ENCODE data around the gene NCCRP1.

NCCRP1 gene

DNA sequence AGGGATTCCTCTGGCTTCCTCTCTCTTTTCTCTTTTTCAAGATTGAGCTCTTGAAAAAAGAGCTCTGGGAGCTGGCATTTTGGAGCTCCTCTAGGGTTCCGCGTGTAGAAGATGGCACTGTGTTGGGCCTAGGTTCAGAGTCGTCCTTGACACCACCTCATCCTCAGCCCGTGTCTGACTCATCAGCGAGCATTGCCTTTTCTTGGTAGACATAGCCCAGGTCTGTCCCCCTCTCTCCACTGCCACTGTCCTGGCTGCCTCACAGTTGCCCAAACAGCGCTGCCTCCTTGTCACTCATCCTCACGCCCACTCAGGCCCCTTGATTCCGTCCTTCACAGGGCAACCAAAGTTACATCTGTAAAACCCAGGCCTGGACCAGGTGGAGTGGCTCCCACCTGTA is 46.5 kb upstream of the NCCRP1 start:
- Histone ChIP-seq H3K27ac (ENCODE audit: low read depth, low read length) (no peak overlapping the region), H3K4me2 (ENCODE audit: low read length) (no peak overlapping the region)

DNA sequence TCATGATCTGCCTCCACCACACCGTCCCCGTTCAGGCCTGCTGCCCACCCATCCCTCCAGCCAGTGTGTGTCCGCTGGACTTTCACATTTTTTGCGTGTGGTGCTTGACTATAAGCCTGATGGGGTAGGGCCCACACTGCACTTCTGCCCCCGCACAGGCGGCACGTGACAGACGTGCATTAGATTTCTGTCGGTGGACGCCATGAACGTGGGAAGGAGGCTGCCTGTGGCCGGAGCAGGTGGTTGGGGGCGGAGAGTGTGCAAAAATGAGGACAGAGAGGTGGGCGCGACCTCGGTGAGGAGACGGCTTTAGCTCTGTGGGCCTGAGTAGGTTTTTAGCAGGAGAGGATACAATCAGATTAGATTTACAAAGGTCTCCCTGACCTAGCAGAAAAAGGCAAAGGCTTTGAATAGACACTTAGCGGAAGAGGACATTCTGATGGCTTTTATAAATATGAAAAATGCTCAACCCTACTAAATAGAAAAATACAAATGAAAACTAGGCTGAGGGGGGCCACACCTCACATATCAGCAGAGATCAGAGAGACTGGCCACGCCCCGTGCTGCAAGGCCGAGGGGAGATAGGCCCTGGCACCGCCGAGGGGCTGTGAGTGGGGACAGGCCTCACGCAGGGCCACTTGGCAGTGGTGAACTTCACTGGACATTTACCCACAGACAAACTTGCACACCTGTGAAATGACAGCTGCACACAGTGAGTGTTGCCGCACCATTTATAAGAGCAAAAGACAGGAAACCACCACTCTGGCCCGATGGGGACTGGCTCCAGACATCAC is 45.8 kb upstream of the NCCRP1 start:
- peaks cover 6% of the 10 kb centered on the region; the same call in 1 of the 2 replicates for H3K79me2 ChIP-seq (ENCODE audit: control insufficient read depth, low read length)
- no peaks in the 10 kb centered on the region for H4K20me1 ChIP-seq (ENCODE audit: control insufficient read depth, insufficient read depth, low read depth, low read length)
- no peak overlapping the region for H3K4me3 ChIP-seq (ENCODE audit: low read length)
- TF ChIP-seq, protein P1, sequence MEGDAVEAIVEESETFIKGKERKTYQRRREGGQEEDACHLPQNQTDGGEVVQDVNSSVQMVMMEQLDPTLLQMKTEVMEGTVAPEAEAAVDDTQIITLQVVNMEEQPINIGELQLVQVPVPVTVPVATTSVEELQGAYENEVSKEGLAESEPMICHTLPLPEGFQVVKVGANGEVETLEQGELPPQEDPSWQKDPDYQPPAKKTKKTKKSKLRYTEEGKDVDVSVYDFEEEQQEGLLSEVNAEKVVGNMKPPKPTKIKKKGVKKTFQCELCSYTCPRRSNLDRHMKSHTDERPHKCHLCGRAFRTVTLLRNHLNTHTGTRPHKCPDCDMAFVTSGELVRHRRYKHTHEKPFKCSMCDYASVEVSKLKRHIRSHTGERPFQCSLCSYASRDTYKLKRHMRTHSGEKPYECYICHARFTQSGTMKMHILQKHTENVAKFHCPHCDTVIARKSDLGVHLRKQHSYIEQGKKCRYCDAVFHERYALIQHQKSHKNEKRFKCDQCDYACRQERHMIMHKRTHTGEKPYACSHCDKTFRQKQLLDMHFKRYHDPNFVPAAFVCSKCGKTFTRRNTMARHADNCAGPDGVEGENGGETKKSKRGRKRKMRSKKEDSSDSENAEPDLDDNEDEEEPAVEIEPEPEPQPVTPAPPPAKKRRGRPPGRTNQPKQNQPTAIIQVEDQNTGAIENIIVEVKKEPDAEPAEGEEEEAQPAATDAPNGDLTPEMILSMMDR (IDR thresholded peaks at IDR 0.05; ENCODE audit: low read depth, low read length, poor library complexity, severe bottlenecking) = no peak
- TF ChIP-seq EZH2phosphoT487 (IDR thresholded peaks at IDR 0.05; ENCODE audit: borderline replicate concordance, low read length) = no peak
- no peaks in the 10 kb centered on the region for H3K36me3 ChIP-seq (ENCODE audit: control insufficient read depth, low read length)
- no peaks in the 10 kb centered on the region for H3K9me2 ChIP-seq (replicated peaks; ENCODE audit: control insufficient read depth, low read length)
- no peak overlapping the region for H3K27ac ChIP-seq (ENCODE audit: low read depth, low read length)
- no peak overlapping the region for H3K4me2 ChIP-seq (ENCODE audit: low read length)
- H3F3A ChIP-seq (ENCODE audit: control insufficient read depth, insufficient read depth) = no peaks in the 10 kb centered on the region
- no peaks in the 10 kb centered on the region for H3K27me3 ChIP-seq (ENCODE audit: control insufficient read depth, low read length)
- no peaks in the 10 kb centered on the region for H3K9me3 ChIP-seq (ENCODE audit: control insufficient read depth, insufficient read depth, low read length)
- no peaks in the 10 kb centered on the region for H3K4me1 ChIP-seq (ENCODE audit: control insufficient read depth, low read length)

More for the DNA sequence above, 46.5 kb upstream of the NCCRP1 start:
- no peaks in the 10 kb centered on the region for H3K9me2 ChIP-seq (replicated peaks; ENCODE audit: control insufficient read depth, low read length)
- H3K9me3 ChIP-seq (ENCODE audit: control insufficient read depth, insufficient read depth, low read length) = no peaks in the 10 kb centered on the region
- no peaks in the 10 kb centered on the region for H3K27me3 ChIP-seq (ENCODE audit: control insufficient read depth, low read length)
- H3K4me1 ChIP-seq (ENCODE audit: control insufficient read depth, low read length) = no peaks in the 10 kb centered on the region
- H4K20me1 ChIP-seq (ENCODE audit: control insufficient read depth, insufficient read depth, low read depth, low read length) = no peaks in the 10 kb centered on the region
- TF ChIP-seq, protein P1 (IDR thresholded peaks at IDR 0.05; ENCODE audit: low read depth, low read length, poor library complexity, severe bottlenecking) = no peak
- TF ChIP-seq EZH2phosphoT487 (IDR thresholded peaks at IDR 0.05; ENCODE audit: borderline replicate concordance, low read length) = no peak
- no peaks in the 10 kb centered on the region for H3F3A ChIP-seq (ENCODE audit: control insufficient read depth, insufficient read depth)
- no peak overlapping the region for H3K4me3 ChIP-seq (ENCODE audit: low read length)
- H3K36me3 ChIP-seq (ENCODE audit: control insufficient read depth, low read length) = no peaks in the 10 kb centered on the region
- H3K79me2 ChIP-seq (ENCODE audit: control insufficient read depth, low read length) = peaks cover 8% of the 10 kb centered on the region; the same call in 1 of the 2 replicates

- peaks cover 5% of the 10 kb centered on the region; the same call in 1 of the 2 replicates for H3K79me2 ChIP-seq (ENCODE audit: control insufficient read depth, low read length)
Observed at GRCh38 chr19:39152066-39152465, 44.7 kb upstream of the NCCRP1 start.

More at GRCh38 chr19:39152066-39152465, 44.7 kb upstream of the NCCRP1 start:
- TF ChIP-seq, protein P1 (IDR thresholded peaks at IDR 0.05; ENCODE audit: low read depth, low read length, poor library complexity, severe bottlenecking) = no peak
- TF ChIP-seq EZH2phosphoT487 (IDR thresholded peaks at IDR 0.05; ENCODE audit: borderline replicate concordance, low read length) = no peak
- no peaks in the 10 kb centered on the region for H3K36me3 ChIP-seq (ENCODE audit: control insufficient read depth, low read length)
- no peak overlapping the region for H3K4me3 ChIP-seq (ENCODE audit: low read length)
- no peaks in the 10 kb centered on the region for H4K20me1 ChIP-seq (ENCODE audit: control insufficient read depth, insufficient read depth, low read depth, low read length)
- no peak overlapping the region for H3K27ac ChIP-seq (ENCODE audit: low read depth, low read length)
- no peaks in the 10 kb centered on the region for H3K9me3 ChIP-seq (ENCODE audit: control insufficient read depth, insufficient read depth, low read length)
- H3K27me3 ChIP-seq (ENCODE audit: control insufficient read depth, low read length) = no peaks in the 10 kb centered on the region
- no peak overlapping the region for H3K4me2 ChIP-seq (ENCODE audit: low read length)
- H3K9me2 ChIP-seq (replicated peaks; ENCODE audit: control insufficient read depth, low read length) = no peaks in the 10 kb centered on the region
- no peaks in the 10 kb centered on the region for H3F3A ChIP-seq (ENCODE audit: control insufficient read depth, insufficient read depth)
- no peaks in the 10 kb centered on the region for H3K4me1 ChIP-seq (ENCODE audit: control insufficient read depth, low read length)
